ENCODE data around the gene SCRN3.
"Not testable (repeated sequence)": the region's sequence is repeated elsewhere in the genome, so short reads cannot be mapped to it uniquely, and the experiment has no call there.

The SCRN3 gene

DNA sequence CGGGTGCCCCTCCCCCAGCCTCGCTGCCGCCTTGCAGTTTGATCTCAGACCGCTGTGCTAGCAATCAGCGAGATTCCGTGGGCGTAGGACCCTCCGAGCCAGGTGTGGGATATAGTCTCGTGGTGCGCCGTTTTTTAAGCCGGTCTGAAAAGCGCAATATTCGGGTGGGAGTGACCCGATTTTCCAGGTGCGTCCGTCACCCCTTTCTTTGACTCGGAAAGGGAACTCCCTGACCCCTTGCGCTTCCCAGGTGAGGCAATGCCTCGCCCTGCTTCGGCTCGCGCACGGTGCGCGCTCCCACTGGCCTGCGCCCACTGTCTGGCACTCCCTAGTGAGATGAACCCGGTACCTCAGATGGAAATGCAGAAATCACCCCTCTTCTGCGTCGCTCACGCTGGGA is 14.5 kb downstream of the SCRN3 start:
- not testable (repeated sequence) for DNase-seq

DNA sequence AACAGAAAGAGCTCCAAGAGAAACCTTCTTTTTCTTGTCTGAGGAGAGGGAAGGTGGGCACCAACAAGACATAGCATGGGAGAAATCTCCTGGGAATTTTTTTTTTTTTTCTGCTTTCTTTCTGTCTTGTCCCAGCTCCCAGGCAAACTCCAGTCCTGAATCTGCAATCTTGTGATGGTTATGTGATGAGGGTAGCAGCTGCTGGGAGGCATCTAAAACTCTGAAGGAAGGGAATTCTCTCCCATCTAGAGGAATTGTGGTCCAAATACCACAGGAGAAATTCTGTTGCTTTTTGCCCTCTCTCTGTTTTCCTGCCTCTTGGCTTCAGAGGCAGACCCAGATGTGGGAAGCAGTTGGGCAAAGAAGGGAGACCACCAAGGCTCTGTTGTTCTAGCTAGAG is 16.7 kb downstream of the SCRN3 start:
- DNase-seq = no peak

DNA sequence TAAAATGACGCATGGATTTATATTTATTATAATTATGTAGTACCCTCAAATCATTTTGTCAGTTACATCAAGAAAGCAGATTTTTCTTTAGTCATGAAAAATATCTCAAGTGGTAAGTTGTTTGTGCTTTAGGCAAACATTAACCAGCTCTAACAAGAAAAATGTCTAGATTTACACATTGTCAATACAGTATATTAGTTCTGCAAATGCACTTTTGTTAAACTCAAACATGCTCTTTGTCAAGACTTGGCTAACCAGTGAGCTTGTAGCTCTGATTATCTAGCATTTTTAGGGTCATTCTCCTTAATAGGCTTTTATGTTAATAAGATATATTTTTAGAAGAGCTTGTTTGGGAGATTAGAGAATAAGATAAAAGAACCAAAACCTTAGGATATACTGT is 32.7 kb downstream of the SCRN3 start:
- DNase-seq = no peak

DNA sequence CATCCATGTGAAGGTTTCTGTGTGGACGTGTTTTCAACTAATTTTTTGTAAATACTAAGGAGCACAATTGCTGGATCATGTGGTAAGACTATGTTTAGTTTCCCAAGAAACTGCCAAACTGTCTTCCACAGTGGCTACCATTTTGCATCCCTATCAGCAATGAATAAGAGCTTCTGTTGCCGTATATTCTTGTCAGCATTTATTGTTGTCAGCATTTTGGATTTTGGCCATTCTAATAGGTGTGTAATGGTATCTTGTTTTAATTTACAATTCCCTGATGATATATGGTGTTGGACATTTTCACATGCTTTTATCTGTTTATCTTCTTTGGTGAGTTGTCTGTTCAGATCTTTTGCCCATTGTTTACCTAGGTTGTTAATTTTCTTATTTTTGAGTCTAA is 34.5 kb downstream of the SCRN3 start:
- no peak for DNase-seq

DNA sequence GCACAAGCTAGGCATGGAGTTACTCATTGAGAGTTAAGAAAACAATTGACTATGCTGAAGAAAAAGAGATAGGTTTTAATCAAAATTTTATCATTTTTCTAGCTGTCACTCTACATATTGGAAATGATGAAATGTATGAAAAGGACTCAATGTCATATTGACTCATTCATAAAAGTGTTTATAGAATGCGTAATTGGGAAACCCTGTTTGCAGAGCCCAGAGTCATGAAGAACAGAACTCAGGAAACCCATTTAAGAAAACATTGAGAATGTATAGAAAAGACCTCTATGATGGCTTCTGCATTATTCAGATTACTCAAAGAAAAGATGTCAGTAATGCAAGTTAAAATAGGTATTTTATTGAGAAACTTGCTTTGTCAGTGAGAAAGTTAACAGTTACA is 36.4 kb downstream of the SCRN3 start:
- DNase-seq = no peak

DNA sequence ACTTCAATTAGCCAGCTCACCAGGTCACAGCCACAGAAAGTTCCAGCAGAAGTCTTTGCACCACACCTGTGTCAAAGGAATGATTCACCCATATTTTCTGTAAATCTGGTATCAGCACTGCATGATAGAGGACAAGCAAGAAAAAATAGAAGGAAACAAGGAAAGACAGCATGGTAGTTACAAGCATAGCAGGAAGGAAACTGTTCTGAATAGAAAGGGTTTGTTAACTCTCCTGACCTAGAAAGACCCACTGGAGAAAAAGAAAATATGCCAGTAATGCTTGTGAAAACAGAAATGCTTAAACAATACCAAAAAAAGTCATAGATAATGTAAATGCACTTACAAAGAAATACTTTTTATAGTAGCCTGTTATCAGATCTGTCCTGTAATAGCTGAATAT is 40.8 kb downstream of the SCRN3 start:
- DNase-seq = no peak

DNA sequence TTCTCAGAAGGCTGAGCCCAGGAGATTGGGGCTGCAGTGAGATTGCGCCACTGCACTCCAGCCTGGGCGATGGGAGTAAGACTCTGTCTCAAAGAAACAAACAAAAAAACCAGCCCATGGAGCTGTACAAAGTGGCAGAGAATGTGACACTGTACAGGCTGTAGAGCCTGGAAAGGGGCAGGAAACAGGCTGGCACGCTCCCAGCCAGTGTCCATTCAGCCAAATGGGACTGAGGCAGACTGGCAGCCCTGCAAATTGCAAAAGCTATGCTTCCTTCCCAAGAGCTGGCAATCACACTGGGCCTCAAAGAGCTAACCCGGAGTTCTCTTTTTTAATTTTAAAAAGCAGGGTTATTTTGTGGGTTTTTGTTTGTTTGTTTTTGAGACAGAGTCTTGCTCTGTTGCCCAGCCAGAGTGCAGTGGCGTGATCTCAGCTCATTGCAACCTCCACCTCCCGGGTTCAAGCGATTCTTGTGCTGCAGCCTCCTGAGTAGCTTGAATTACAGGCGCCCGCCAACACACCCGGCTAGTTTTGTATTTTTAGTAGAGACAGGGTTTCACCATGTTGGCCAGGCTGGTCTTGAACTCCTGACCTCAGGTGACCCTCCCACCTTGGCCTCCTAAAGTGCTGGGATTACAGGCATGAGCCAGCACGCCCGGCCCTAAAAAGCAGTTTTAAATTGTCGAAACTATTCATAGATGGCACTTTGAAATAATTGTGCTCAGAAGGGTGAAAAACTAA is 42.8 kb downstream of the SCRN3 start:
- no peak for DNase-seq

DNA sequence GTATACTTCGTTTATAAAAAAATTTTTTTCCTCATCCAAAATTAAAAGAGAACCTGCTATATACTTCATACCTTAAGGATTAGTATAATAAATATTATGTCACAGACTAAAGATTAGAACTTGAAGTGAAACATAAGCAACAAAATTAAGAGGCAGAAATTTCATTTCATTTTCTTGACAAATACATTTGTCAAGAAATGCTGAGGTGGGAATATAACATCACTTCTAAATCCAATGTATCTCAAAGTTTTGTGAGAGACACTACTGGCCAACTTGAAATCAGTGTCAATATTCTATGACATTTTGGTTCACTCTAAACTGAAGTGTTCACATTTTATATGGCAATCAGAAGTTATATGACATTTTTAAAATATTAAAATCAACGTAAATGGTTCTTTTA is 43.8 kb downstream of the SCRN3 start:
- DNase-seq = no peak

DNA sequence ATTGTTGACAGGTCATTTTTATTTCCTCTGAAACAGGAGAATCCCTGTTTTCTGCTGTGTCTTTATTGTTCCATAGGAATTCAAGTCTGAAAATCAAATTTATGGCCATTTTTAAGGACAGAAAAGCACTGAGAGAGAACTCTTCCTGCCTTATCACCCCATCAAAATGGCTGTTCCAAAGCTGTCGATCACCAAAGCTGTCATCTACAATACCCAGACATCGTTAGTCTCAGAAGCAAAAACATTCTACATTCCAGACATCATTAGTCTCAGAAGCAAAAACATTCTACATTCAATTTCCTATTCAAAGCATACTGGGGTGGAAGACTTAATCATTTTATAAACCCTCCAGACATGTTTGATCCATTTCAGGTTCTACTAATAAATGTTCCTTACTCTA is 44.4 kb downstream of the SCRN3 start:
- no peak for DNase-seq

DNA sequence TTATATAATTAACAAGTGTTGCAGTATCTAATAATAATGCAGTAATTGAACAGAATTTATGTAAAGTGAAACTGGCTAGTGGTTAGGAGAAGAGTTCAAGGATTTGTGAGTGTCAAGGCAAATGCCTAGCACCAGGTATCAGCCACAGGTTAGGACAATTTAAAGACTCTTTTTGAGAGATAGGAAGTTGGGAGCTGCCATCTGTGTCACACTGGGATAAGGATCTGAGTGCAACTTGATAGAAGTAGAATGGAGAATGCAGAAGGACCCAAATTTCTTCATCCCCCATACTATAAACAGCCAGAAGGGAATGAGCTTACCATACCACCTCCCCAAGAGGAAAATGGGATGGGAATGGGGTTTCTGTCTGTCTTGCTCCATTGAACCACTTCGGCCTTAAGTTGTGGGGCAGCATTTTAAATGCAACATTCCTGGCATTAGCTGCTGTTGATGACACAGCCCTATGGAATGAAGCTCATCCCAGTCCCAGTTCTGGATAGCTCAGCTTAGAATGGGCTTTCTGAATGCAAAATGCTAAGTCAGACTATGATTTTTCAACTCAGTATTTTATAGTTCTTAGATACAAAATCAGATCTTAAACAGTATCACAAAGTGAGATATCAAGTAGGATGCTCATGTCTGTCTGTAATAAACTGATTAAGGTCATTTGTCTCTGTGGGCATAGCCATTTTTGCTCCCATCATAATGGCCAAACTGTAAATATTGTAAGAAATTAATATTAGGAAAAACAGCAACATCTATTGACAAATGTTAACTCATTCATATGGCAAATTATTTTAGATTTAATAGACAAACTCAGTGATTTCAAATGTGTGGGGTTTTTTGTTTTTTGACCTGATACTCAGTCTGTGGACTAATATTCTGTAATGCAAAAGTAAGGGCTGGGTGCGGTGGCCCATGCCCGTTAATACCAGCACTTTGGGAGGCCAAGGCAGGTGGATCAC is 47.3 kb downstream of the SCRN3 start:
- no peak for DNase-seq

DNA sequence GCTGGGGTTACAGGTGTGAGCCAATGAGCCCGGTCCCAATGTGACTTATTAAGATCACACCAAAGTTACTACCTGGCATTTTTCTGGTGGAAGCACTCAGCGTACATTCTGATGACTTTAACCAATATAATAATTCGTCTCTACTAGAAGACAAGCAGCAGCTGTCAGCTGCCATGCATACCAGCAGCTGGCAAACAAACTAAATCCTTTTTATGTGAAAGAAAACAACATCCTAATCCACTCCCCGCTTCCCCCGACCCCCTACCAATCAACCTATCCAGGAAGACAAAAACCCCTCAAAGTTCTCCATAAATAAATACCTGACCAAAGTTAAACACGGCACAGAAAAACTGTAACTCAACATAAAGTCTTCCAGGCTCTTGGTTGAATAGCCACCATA is 49.2 kb downstream of the SCRN3 start:
- DNase-seq = no peak

DNA sequence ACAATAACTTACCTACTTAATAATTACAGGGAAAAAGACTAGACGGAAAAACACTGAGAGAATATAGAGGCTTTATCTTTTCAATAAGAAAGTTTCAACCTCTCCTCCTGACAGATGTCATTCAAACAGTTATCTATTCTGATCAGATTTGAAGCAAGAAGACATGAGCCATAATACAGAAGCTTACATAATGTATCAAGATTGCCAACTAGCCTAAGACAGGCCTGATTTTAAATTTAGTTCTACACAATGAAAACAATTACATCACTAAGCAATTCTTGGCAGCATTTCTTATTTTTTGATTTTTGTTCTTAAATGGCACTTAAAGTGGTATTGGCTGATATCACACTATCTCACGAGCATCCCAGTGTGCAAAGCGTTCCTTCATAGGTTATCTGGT is 49.7 kb downstream of the SCRN3 start:
- no peak for DNase-seq

DNA sequence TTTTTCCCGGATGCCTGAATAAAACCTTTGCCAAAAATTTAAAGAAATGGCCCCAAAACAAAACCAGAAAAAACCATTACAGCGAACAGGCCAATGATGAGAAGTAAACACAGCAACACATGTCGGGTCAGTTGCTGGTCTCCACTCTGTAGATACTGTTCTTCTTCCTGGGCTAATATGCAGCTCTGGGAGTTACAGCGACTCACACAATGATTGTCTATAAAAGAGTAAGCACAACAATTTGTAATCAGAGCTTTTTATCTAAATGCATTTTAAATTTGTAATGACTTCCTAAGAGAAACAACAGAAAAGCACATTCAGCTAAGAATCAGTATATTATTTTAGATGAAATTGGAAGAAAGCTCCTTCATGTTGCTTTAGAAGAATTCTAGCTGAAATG is 51.0 kb downstream of the SCRN3 start:
- no peak for DNase-seq

DNA sequence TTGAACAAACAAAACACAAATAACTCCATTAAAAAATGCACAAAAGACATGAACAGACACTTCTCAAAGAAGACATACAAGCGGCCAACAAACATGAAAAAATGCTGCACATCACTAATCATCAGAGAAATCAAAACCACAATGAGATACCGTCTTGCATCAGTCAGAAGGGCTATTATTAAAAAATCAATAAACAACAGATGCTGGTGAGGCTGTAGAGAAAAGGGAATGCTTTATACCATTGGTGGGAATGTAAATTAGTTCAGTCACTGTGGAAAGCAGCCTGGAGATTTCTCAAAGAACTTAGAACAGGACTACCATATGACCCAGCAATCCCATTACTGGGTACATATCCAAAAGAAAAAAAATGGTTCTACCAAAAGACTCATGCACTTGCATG is 53.5 kb downstream of the SCRN3 start:
- no peak for DNase-seq

DNA sequence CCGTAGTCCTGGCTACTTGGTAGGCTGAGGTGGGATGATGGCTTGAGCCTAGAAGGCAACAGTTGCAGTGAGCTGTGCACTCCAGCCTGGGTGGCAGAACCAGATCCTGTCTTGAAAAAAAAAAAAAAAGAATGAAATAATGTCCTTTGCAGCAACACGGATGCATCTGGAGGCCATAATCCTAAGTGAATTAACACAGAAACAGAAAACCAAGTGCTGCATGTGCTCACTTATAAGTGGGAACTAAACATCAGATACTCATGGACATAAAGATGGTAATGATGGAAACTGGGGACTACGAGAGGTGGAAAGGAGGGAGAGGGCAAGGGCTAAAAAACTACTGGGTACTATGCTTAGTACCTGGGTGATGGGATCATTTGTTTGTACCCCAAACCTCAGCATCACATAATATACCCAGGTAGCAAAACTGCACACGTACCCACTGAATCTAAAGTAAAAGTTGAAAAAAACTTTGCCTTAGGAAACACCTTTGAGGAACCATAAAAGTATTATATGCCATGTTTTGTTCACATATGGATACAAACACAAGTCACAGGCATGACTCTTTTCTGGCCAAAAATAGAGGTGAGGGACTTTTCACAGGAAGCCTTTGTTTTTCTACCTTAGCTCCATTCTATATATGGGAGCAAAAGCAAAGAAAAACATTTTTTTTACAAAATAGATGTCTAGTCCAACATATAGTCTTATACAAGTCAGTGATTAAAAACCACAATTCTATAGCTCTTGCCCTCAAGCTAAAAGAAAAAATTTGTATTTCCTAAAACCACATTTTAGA is 54.7 kb downstream of the SCRN3 start:
- no peak for DNase-seq

DNA sequence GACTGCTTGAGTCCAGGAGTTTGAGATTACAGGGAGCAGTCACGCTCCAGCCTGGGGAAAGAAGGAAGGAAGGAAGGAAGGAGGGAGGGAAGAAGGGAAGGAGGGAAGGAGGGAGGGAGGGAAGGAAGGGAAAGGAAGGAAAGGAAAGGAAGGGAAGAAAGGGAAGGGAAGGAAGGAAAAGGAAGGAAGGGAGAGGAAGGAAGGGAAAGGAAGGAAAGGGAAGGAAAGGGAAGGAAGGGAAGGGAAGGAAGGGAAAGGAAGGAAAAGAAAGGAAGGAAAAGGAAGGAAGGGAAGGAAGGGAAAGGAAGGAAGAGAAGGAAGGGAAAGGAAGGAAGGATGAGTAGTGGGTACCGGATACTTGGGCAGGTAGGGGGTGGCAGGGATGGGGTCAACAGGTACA is 59.0 kb downstream of the SCRN3 start:
- no peak for DNase-seq

DNA sequence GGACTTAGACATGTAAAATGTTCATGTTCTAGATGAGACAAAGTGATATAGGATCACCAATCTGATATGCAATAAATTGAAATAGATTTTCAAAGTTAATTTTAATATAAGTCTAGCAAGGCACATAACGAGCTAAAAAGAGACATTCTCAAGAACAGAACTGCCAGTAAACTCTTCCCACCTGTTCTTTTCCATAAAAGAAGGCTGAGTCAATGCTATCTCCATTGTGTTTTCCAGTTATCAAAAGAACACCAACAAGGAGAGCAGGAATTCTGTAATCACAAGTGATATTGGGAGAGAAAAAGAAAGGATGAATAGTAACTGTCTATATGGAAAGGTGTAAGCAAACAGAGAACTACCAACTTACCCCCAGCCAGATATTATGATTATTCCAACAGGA is 65.7 kb downstream of the SCRN3 start:
- DNase-seq = no peak

DNA sequence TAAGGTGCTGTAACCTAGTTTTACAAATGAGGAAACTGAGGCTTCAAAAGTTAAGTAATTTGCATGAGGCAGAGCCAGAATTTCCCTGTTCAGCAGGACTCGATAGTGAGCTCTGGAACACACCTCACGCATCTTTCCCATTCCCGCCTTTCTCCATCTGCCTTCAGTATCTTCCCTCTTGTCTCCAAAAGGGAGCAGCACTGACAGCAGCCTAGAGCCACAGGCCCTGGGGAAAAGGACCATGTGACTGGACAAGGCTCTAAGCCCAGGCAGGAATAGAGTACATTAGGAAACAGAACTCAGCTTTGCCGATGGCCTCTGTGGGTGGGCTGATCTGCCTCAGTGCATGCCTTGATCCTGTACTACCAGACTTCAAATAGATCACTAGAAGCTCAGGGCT is 69.8 kb downstream of the SCRN3 start:
- DNase-seq = no peak

DNA sequence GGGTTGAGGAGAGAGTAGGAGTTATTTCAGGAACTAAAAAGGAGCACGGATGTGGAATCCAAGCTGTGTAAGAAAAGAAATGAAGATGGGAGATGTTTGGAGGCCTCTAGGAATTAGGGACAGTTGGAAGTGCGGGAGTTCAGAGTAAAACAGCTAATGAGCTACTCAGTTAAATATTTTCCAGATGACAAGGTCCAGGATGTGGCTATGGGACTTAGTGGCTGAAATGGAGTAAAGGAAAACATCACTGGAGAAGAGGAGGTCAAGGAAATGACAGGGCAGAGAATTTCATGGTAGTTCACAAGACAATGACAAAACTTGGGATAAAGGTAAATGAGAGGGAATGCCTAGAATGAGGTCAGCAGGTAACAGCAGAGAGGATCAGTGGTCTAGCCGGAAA is 78.3 kb downstream of the SCRN3 start:
- DNase-seq = no peak

DNA sequence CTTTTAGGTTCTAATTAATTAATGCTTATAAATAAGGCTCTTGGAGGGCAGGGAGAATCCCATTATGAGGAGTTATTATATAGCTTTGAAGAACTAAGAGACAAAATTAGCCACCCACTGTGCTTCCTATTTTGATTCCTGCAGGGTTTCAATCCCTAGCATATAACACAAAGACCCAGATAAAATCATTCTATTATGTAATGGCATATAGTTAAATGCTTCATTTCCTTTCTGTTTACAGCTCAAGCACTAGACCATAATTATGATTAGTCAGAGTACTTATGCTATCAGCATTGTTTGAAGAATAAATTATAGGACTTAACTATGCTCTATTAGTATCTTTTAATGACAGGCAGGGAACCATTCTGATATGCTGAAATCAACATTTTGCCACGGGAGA is 82.2 kb downstream of the SCRN3 start:
- DNase-seq = no peak

Measured in effector CD8-positive, alpha-beta T cell (primary cell).